ENCODE measurements around the gene GIMAP1.
A peak's percentile ranks its signal among the peaks of the same experiment; 100 is the strongest.
"Not testable (repeated sequence)": the region's sequence is repeated elsewhere in the genome, so short reads cannot be mapped to it uniquely, and the experiment has no call there.

GIMAP1 gene

DNA sequence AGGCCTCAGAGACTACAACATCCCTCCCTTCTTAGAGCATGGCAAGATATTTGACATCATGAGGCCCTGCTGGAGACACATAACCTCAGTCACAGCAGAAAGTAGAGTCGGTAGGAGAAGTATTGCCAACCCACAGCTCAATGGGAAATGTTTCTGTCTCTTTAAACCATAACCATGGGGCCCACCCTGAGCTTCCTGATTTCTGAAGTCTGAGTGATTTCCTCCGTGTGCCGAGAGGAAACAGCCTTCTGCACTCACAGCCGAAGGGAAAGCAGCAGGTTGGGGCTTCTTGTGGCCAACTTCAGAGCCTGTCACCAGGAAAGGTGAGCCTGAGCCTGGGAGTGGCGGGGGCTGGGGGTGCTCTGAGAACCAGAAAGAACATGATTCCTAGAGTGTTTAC, at the start of gene GIMAP1:
TSS of gene GIMAP1 (plus strand) at position 246 of the 400 bp plus-strand sequence. CDS start 2,435 bp downstream, outside the sequence.
- peak in 1 of 2 donors; percentile 26 for DNase-seq (ENCODE audit: low read depth in 2 of 2)

DNA sequence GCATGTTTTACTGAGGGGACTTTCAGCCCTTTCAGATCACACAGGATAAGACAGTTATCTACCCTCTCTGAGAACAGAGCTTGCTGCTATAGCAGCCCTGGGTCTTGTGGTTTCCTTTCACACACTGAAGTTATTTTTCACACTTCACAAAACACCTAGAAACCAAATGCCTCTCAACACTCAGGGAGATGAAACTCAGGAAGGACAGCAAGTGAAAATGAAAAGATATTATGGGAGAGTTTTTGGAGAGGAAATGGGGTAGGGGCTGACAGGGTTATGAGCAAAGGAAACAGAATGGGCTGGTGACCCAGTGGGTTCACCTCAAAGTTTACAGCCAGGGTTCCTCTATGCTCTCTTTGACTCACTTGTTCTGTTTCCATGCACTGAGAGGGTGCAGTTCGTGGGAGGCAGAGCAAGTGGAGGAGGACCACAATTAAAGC, 47.9 kb upstream of the GIMAP1 start:
- DNase-seq (ENCODE audit: low read depth in 2 of 2), result peak; percentile 42 to 69

DNA sequence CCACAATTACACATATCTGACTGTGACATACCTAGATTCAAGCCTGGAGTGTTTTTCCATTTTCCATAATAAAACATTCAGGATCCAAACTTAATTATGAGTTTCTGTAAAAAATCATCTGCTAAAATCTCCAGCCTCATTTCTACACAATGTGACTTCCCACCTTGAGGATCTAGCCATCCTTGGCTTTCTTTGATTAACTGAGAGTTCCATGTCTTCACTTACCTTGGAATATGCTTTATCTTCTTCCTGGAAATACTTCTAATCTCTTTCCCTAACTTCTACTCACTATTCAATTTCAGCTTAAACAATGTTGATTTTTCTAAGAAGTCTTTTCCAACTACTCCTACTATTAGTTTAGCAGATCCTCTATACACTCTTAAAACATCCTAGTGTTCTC, 47.4 kb upstream of the GIMAP1 start:
- DNase-seq (ENCODE audit: low read depth in 2 of 2), result no peak

DNA sequence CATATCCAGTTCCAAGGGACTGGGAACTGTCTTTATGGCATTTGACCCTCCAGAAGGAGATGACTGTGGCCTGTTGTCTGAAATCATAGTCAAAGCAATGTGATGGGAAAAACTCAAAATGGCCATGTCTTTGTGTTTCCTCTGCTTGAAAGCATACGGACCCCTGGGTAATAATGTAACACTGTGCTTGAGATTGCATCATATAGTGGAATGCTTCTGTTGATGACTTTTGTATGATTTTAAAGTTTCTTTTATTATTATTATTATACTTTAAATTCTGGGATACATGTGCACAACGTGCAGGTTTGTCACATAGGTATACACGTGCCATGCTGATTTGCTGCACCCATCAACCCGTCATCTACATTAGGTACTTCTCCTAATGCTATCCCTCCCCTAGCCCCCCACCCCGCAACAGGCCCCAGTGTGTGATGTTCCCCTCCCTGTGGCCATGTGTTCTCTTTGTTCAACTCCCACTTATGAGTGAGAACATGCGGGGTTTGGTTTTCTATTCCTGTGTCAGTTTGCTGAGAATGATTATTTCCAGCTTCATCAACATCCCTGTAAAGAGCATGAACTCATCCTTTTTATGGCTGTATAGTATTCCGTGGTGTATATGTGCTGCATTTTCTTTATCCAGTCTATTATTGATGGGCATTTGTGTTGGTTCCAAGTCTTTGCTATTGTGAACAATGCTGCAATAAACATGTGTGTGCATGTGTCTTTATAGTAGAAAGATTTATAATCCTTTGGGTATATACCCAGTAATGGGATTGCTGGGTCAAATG, 44.4 kb upstream of the GIMAP1 start:
- DNase-seq (ENCODE audit: low read depth in 2 of 2), result not testable (repeated sequence)

DNA sequence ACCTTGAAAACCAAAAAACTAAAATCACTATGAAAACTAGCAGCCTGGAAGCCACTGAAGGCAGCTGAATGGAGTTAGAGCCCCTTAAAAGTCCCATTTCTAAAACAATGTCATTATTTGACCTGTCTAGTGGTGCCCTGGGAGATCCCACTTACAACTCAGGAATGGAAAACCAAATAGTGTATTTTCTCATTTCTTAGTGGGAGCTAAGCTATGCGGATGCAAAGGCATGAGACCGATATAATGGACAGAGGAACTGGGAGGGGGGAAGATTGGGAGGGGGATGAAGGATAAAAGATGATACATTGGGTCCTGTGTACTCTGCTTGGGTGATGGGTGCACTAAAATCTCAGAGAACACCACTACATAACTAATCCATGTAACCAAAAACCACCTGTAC, 40.7 kb upstream of the GIMAP1 start:
- DNase-seq (ENCODE audit: low read depth in 2 of 2), result no peak

DNA sequence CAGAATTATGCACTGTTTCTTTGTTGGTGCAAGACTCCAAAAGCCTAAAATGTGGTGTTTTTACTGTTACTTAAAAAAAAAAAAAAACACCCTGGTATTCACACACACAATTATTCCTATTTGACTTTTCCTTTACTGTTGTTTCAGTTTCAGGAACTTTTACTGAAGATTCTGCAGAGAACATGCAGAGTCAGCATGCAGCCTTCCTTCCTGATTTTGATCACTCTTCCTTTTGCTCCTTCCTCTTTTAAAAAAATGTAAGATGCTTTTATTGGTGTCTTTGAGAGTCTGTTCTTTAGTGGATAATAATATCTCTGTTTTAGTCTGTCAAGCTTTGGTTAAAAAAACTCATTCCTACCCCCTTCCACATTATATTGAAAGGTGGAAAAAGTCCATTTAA, 40.1 kb upstream of the GIMAP1 start:
- DNase-seq (ENCODE audit: low read depth in 2 of 2), result not testable (repeated sequence)

DNA sequence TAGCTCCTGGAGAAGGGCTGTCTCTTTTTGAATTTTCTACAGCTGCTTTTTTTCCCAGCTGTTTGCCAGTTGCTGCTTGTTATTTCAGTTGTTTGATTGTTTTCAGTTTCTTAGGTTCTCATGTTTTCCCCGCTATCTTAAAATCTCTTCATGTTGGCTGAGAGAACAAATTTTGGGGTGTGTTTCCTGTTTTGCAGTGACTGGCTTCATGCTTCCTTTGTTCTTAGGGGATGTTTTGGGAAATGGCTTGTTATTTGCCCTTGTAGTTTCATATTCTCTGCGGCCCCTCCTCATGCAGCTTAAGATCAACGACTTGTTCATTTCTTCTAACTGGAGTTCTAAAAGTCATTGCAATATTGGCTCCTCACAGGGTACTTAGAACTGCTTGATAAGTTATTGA, 39.6 kb upstream of the GIMAP1 start:
- not testable (repeated sequence) for DNase-seq (ENCODE audit: low read depth in 2 of 2)

DNA sequence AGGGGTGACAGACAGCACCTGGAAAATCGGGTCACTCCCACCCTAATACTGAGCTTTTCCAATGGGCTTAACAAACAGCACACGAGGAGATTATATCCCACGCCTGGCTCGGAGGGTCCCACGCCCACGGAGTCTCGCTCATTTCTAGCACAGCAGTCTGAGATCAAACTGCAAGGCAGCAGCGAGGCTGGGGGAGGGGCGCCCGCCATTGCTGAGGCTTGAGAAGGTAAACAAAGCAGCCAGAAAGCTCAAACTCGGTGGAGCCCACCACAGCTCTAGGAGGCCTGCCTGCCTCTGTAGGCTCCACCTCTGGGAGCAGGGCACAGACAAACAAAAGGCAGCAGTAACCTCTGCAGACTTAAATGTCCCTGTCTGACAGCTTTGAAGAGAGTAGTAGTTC, 37.8 kb upstream of the GIMAP1 start:
- not testable (repeated sequence) for DNase-seq (ENCODE audit: low read depth in 2 of 2)

DNA sequence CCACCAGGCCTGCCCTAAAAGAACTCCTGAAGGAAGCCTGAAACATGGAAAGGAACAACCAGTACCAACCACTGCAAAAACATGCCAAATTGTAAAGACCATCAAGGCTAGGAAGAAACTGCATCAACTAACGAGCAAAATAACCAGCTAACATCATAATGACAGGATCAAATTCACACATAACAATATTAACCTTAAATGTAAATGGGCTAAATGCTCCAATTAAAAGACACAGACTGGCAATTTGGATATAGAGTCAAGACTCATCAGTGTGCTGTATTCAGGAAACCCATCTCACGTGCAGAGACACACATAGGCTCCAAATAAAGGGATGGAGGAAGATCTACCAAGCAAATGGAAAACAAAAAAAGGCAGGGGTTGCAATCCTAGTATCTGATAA, 36.0 kb upstream of the GIMAP1 start:
- not testable (repeated sequence) for DNase-seq (ENCODE audit: low read depth in 2 of 2)

DNA sequence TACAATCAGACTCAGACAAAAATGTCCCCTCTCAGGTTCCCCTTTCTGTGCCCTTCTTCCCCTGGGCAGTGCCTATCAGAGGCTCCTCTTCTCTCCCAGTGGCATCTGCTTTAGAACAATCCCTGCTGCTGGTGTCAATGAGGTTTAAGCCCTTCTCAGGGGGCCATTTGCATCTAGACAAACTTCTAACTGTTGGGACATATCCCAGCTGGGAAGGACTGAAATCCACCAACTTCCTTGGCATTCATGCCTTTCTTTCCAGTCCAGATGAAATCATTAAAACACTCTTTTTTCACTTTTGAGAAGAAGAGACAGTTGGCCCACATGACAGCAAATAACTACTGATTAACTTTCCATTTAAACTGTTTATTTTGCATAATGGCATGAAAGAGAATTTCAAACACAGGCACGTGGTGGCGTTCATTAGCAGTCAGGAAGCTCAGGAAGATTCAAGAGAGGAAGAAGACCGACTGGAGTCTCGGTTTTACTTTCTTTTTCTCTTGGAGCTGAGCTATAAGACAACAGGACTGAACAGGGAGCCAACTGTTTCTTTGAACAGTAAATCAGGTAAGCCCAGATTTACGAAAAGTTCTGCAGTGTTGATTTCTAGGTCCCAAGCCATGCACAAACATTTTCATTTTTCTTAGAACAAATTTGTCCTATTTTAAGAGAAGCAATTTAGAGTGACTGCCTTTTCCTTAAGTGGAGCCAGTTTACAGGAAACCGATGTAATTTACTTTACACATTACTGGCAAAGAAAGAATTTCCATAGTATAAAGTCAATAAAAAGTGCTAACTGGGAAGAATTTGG, 31.0 kb upstream of the GIMAP1 start, which contains the start of gene GIMAP2:
TSS of gene GIMAP2 (plus strand) at position 488 of the 811 bp plus-strand sequence. CDS start 1,354 bp downstream, outside the sequence.
- DNase-seq (ENCODE audit: low read depth in 2 of 2), result no peak

DNA sequence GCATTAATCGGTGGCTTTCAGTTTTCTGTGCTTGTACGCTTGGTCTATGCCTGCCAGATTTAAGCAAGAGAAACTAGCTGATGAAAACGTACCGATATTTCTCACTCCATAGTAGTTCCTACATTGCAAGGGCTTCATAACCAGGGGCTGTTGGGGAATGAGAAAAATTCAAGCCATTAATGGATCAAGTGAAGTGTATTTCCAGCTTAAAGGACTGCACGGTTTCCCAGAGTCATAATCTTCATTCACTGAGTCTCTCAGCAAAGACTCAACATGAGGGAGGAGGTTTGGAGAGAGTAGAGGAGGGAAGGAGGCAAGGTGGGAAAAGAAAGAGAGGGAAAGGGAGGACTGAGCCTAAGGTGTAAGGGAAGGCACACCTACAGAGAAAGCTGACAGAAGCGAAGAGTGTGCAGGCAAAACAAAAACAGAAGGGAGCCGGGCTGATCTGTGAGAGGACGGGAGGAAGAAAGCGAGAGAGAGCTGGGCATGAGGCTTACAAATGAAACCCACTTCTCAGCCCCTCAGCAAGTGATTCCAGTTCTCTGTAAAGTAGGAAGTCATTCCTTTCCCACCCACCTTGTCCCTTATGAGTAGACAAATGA, 30.3 kb upstream of the GIMAP1 start:
- no peak for DNase-seq (ENCODE audit: low read depth in 2 of 2)

DNA sequence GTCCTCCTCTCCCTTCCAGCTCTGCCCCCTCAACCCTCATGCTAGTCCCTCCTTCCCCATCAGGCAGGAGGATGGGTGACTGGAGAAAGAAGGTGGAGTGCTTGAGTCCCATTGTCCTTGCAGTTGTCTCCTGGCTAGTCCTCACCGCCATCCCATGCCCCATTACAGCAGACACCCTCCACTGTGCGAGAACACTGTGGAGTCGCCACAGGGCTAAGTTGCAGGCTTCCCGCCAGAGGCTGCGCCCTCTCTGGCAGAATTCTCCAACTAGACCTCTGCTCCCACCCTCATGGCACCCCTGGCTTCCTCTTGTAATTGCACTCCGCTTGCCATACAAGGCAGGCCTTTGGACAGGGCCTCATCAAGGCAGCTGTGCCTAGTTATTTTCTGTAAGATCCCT, 27.8 kb upstream of the GIMAP1 start:
- DNase-seq (ENCODE audit: low read depth in 2 of 2), result no peak

DNA sequence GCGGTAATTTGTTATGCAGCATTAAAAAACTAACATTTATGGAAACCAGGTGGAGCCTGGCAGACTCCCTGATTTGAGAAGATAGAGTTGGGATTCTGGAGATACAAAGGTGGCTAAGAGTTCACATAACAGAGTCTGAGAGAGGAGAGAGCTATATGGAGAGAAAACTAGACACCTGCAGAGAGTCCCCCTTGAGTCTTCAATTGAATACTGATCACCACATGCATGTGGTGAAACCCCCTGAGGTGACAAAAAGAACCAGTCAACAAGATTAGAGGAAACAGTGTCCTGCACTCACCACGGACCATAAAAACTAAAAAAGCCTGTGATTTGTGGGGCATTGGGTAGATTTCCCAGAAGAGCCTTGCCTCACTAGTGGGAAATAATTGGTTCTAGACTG, 20.8 kb upstream of the GIMAP1 start:
- no peak for DNase-seq (ENCODE audit: low read depth in 2 of 2)

DNA sequence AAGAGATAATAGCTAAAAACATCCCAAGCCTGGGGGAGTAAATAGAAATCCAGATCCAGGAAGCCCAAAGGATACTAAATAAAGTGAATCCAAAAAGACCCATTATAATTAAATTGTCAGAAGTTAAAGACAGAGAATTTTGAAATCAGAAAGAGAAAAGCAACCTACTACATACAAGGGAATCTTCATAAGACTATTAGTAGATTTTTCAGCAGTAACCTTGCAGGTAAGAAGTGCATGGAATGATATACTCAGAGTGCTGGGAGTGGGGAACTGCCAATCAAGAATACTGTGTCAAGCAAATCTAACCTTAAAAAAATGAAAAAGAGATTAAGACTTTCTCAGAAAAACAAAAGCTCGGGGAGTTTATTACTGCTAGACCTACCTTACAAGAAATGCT, 13.2 kb upstream of the GIMAP1 start:
- DNase-seq (ENCODE audit: low read depth in 2 of 2), result no peak

DNA sequence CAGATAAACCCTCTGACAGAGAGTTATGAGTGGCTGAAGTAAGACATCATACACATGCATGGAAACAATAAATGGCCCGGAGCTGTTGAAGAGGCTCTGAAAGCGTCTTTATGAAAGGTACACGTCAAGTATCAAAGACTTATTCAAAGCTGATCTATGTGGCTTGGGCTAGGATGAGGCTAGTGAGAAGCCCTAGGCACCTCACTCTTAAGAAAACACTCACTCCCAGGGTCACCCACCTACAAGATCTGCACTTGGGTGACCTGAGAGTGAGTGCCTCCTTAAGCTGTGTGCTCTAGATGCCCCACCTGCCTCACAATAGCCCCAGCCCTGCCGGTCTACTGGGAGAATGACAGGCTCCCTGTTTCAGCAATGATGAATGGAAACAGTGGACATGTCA, 1.1 kb upstream of the GIMAP1 start:
- no peak for DNase-seq (ENCODE audit: low read depth in 2 of 2)

DNA sequence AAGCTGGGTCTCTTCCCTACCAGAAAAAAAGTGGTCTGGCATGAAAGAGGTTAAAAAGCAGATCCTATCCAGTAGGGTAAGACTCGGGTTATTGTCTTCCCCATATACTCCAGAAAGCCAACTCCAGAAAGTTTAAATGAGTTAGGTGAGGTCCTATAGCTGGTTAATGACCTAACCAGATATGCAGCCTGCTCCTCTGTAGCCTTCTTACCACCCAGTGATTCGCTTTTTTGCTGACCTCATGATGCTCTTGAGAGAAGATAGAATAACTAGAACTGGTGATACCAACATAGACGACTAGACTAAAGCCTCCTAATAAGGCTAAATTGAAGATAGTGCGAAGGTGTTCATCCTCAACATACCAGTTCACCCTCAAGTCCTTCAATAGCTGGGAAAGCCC, 675 bp upstream of the GIMAP1 start:
- no peak for DNase-seq (ENCODE audit: low read depth in 2 of 2)

DNA sequence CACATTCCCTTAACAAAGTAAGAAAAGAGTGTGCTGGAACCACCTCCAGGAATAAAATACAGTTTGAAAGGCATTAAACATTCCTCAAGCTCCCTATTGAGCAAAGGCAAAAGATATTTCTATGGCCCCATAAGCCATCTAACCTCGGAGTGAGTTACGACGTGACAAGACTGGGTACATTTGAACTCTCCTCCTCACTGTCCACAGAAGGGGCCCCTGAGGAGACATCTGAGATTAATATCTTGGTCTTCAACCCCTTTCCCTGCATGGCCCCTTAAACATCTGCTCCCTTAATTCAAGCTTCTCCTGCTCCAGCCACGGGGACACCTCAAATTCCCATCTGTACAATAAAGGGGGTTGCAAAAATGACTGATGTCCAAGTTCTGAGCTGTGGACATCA, 526 bp downstream of the GIMAP1 start:
- DNase-seq (ENCODE audit: low read depth in 2 of 2), result no peak

DNA sequence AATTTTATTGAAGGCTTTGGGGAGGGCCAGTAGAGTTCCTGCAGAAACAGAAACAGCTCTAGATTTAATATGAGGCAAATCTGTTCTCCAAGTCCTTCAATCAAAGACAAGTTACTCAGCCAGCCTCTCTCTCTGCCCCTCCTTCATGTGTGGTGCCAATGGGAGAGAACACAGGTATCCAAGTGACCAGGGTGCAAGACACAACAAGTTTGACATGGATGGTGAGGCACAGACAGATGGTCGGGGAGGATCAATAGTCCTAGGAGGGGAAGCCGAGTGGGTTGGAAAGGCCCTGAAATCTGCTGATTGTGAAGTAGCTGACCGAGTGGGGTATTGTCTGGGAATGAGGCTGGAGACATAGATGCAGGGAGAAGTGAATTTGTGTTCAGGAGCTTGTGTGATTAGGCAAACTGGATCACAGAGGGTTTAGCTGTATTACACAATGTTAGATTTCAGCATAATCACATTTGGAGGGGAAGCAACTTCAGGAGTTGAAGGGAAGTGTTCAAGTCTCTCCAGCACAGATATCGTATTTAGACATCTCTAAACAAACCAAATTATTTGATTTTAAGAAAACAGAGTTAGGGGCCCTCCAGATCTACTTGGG, 1.5 kb downstream of the GIMAP1 start:
- no peak for DNase-seq (ENCODE audit: low read depth in 2 of 2)

DNA sequence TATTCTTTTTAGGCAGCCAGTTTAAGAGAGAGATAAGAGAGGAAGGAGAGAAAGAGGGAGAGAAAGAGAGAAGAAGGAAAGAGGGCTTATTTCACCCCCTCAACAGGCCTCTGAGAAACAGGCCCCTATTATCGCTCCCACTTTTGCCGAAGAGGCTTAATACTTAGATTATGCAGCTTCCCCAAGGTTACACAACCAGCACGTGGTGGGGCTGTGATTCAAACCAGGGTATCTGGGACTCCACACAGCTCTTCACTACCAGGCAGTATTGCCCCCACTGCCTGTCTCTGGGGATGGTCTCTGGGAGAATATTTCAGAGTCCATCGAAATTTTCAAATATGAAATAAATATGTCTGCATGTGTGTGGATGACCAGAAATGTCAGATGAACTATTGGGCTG, 3.0 kb downstream of the GIMAP1 start:
- no peak for DNase-seq (ENCODE audit: low read depth in 2 of 2)

DNA sequence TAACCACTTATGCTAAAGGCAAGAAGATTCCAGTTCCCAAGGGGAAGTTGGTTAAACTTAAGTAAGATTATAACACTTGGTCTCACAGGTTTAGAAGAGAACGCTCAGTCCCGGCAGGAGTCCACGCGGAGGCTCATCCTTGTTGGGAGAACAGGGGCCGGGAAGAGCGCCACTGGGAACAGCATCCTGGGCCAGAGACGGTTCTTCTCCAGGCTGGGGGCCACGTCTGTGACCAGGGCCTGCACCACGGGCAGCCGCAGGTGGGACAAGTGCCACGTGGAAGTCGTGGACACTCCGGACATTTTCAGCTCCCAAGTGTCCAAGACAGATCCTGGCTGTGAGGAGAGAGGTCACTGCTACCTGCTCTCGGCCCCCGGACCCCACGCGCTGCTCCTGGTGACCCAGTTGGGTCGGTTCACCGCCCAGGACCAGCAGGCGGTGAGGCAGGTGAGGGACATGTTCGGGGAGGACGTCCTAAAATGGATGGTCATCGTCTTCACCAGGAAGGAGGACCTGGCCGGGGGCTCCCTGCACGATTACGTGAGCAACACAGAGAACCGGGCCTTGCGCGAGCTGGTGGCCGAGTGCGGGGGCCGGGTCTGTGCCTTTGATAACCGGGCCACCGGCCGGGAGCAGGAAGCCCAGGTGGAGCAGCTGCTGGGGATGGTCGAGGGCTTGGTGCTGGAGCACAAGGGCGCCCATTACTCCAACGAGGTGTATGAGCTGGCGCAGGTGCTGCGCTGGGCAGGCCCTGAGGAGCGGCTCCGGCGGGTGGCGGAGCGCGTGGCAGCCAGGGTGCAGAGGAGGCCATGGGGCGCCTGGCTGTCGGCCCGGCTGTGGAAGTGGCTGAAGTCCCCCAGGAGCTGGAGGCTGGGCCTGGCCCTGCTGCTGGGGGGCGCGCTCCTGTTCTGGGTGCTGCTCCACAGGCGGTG, 3.8 kb downstream of the GIMAP1 start:
- no peak for DNase-seq (ENCODE audit: low read depth in 2 of 2)

DNA sequence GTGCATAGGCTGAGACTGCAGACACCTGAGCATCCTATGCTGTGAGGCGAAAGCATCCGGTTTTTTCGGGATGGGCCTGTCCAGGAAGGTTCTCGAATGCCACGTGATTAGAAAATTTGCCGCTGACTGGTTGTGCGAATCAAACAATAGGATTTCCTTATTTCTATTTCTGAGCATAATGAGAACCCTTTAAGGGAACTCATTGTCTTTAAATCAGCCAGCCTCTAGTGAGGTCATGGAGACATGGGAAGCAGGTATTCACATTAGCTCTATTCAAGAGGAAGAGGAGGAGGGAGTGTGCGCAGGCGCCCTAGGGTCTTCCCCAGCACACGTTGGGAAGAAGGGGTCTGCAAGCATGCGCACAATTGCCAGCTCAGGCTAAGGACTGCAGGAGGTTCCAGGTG, 5.6 kb downstream of the GIMAP1 start:
- no peak for DNase-seq (ENCODE audit: low read depth in 2 of 2)
